Endodermal cell (in vitro differentiated cells): ENCODE measurements around the gene METTL26. TPM values are rescaled to one million over a fixed set of nuclear protein-coding genes. Genes with fewer than 3 reads are reported as not detected.

Experiments
- DNase-seq: peaks from one replicate; pipeline ENCODE4 v3.0.0-alpha.2; 2017
- H3K27ac ChIP-seq: 2 replicates; pipeline ENCODE4 v1.5.1; 2013; ENCODE audit warnings: mild to moderate bottlenecking, low read depth, low read length, moderate library complexity
- H3K27me3 ChIP-seq: 2 replicates; pipeline ENCODE4 v1.6.1; 2013; ENCODE audit warnings: mild to moderate bottlenecking, low read length, moderate library complexity; ENCODE audit not compliant: insufficient read depth, control insufficient read depth, poor library complexity, severe bottlenecking
- H3K36me3 ChIP-seq: 2 replicates; pipeline ENCODE4 v1.7.0; 2013; ENCODE audit warnings: mild to moderate bottlenecking, low read length, moderate library complexity; ENCODE audit not compliant: control insufficient read depth, insufficient read depth
- H3K4me1 ChIP-seq: one replicate; pipeline ENCODE4 v1.7.0; 2013; ENCODE audit warnings: low read length; ENCODE audit not compliant: control insufficient read depth, insufficient read depth
- H3K4me3 ChIP-seq: 2 replicates; pipeline ENCODE4 v1.5.1; 2013; ENCODE audit warnings: mild to moderate bottlenecking, low read length, moderate library complexity
- H3K9ac ChIP-seq: 2 replicates; pipeline ENCODE4 v1.6.1; 2013; ENCODE audit warnings: mild to moderate bottlenecking, low read length, moderate library complexity; ENCODE audit not compliant: poor library complexity, severe bottlenecking; ENCODE audit errors: extremely low read depth
- H3K9me3 ChIP-seq: 2 replicates; pipeline ENCODE4 v1.6.1; 2013; ENCODE audit warnings: mild to moderate bottlenecking, low read length, moderate library complexity; ENCODE audit not compliant: control insufficient read depth
- H3K27ac Mint-ChIP-seq: 2 replicates; pipeline ENCODE4 v1.8.0; 2020; ENCODE audit warnings: mixed read lengths
- H3K27me3 Mint-ChIP-seq: 2 replicates; pipeline ENCODE4 v1.8.0; 2021; ENCODE audit warnings: mild to moderate bottlenecking, mixed read lengths; ENCODE audit not compliant: insufficient read depth
- H3K36me3 Mint-ChIP-seq: 2 replicates; pipeline ENCODE4 v1.8.0; 2020; ENCODE audit warnings: low read depth, mixed read lengths
- H3K4me1 Mint-ChIP-seq: 2 replicates; pipeline ENCODE4 v1.8.0; 2020; ENCODE audit warnings: mixed read lengths
- H3K4me3 Mint-ChIP-seq: 2 replicates; pipeline ENCODE4 v1.8.0; 2020; ENCODE audit warnings: mild to moderate bottlenecking, moderate library complexity, mixed read lengths
- H3K9me3 Mint-ChIP-seq: 2 replicates; pipeline ENCODE4 v1.8.0; 2020; ENCODE audit warnings: mild to moderate bottlenecking, mixed read lengths
- CTCF ChIP-seq: fragments of 200-600 bp; sonication (generic); conservative IDR thresholded peaks from 2 replicates; pipeline ENCODE4 v1.5.0; 2021; ENCODE audit warnings: antibody characterized with exemption, mild to moderate bottlenecking
- WGBS, 2 experiments: methylation state at CpG; one replicate each; pipeline versions ENCODE4 v1.1.5 to v1.1.7; 2013; ENCODE audit warnings: missing lambda C conversion rate in 2 of 2, mixed read lengths in 1 of 2; ENCODE audit not compliant: insufficient coverage in 1 of 2, insufficient read length in 1 of 2; 5-methylcytosine and 5-hydroxymethylcytosine counted together
- total RNA-seq, 2 donors: library from RNA; stranded (reverse); fragmentation: NEBNext Ultra II Directional in 1 of 2; extraction: Animal tissue kit (Norgen Biotek cat#: 25700) in 1 of 2; gene quantifications; 2 replicates in 1 of 2; 3 replicates in 1 of 2; pipeline ENCODE4 v1.2.1, GENCODE V29; 2021

METTL26 gene
- total RNA-seq, 2 donors from 2014 or later: 72.1 to 79.8 TPM

GRCh38 chr16:630249-630814 is 5.8 kb downstream of the METTL26 start:
- Mint-ChIP-seq H3K4me1 (no peaks in the 10 kb centered on the region), H3K36me3 (peaks cover 10% of the 10 kb centered on the region), H3K9me3 (no peaks in the 10 kb centered on the region), H3K27me3 (no peaks in the 10 kb centered on the region), H3K27ac (no peak overlapping the region), H3K4me3 (peak overlapping the region; percentile 39)
- no peak for TF ChIP-seq CTCF
- DNase-seq: no peak
- Histone ChIP-seq H3K4me1 (peaks cover 9% of the 10 kb centered on the region), H3K9me3 (no peaks in the 10 kb centered on the region), H3K27me3 (no peaks in the 10 kb centered on the region), H3K27ac (peak overlapping the region; percentile 95), H3K9ac (no peak overlapping the region), H3K4me3 (peak overlapping the region; percentile 27), H3K36me3 (no peaks in the 10 kb centered on the region)
- 49 to 58% methylated on average over 16 to 28 of the region's 29 CpGs for WGBS, 2 experiments

GRCh38 chr16:629833-630248 is 6.3 kb downstream of the METTL26 start:
- Mint-ChIP-seq H3K36me3 (peaks cover 10% of the 10 kb centered on the region), H3K27me3 (no peaks in the 10 kb centered on the region), H3K9me3 (no peaks in the 10 kb centered on the region), H3K4me1 (no peaks in the 10 kb centered on the region), H3K4me3 (no peak overlapping the region), H3K27ac (no peak overlapping the region)
- Histone ChIP-seq H3K9ac (no peak overlapping the region), H3K4me1 (peaks cover 9% of the 10 kb centered on the region), H3K4me3 (no peak overlapping the region), H3K9me3 (no peaks in the 10 kb centered on the region), H3K36me3 (no peaks in the 10 kb centered on the region), H3K27me3 (no peaks in the 10 kb centered on the region), H3K27ac (peak overlapping the region; percentile 95)
- no peak for DNase-seq
- 49 to 63% methylated on average over 10 to 11 of the region's 11 CpGs for WGBS, 2 experiments
- no peak for TF ChIP-seq CTCF

GRCh38 chr16:629185-629832 is 6.8 kb downstream of the METTL26 start:
- Histone ChIP-seq H3K9me3 (no peaks in the 10 kb centered on the region), H3K36me3 (no peaks in the 10 kb centered on the region), H3K27me3 (no peaks in the 10 kb centered on the region), H3K4me3 (no peak overlapping the region), H3K27ac (peak overlapping the region; percentile 95), H3K4me1 (peaks cover 9% of the 10 kb centered on the region), H3K9ac (no peak overlapping the region)
- H3K4me3 Mint-ChIP-seq: no peak overlapping the region
- H3K27ac Mint-ChIP-seq: no peak overlapping the region
- H3K36me3 Mint-ChIP-seq: peaks cover 10% of the 10 kb centered on the region
- 68 to 86% methylated on average over 28 to 29 of the region's 29 CpGs for WGBS, 2 experiments
- no peak for DNase-seq
- no peak for TF ChIP-seq CTCF
- H3K27me3 Mint-ChIP-seq: no peaks in the 10 kb centered on the region
- H3K9me3 Mint-ChIP-seq: no peaks in the 10 kb centered on the region
- H3K4me1 Mint-ChIP-seq: no peaks in the 10 kb centered on the region
